Measurements from ENCODE around the gene MCEE. TPM values are rescaled to one million over a fixed set of nuclear protein-coding genes. Genes with fewer than 3 reads are reported as not detected.
A peak's percentile ranks its signal among the peaks of the same experiment; 100 is the strongest.
"Not testable (repeated sequence)": the region's sequence is repeated elsewhere in the genome, so short reads cannot be mapped to it uniquely, and the experiment has no call there.

MCEE gene
- polyA plus RNA-seq (2013, experiment 1 of 2) = 11.7 TPM
- 13.1 TPM for polyA plus RNA-seq (2013, experiment 2 of 2)

DNA sequence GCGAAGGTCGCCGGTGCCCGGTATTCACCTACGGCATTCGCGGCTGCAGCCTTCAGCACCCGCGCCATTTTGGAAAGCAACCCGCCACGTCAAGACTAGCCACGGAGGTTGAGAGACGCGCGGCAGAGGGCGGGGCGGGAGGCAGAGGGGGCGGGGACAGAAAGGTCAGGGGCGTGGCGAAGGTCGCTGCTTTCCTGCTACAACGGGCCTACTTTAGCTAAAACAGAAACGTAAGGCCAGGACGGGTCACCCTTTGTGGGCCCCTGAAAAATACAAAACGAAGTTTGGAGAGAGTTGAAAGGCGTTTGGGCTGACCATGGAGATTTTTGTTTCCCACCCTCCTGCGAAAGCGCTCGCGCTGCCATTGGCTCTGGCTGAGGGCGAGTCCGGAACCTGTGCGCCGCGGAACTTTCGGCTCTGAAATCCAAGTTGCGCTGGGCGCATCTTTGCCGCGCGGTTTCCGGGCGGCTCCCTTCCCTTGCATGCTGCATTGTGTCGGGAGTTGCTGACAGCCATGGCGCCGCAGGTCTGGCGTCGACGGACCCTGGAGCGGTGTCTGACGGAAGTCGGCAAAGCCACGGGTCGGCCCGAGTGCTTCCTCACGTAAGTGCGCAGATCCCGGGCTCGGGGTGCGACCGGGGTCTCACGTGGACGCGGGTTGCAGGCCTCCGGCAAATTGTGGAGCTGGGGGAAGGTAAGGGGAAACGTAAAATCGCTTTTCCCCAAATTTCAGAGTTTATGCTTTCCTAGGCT is at the start of gene MCEE, which contains the start of gene MPHOSPH10:
MCEE (minus strand) TSS at position 78 of the 753 bp plus-strand sequence; CDS start at position 68, 10 bp downstream.
MPHOSPH10 (plus strand) TSS at position 483 of the 753 bp plus-strand sequence; CDS start at position 515, 32 bp downstream.
- peaks cover 4% of the 10 kb centered on the region for H3K79me1 ChIP-seq (ENCODE audit: low read length)
- H2AK5ac ChIP-seq (ENCODE audit: low read length) = no peak within 1 kb of the TSS
- no CpG with 5 or more reads among the region's 67 CpGs for WGBS (ENCODE audit: extremely low coverage, insufficient coverage, low lambda C conversion rate)
- no peak within 1 kb of the TSS for H3K4ac ChIP-seq (ENCODE audit: low read depth, low read length)
- H3K56ac ChIP-seq (ENCODE audit: low read length) = peak within 1 kb of the TSS; percentile 96
- peaks cover 24% of the 10 kb centered on the region for H3K79me2 ChIP-seq (ENCODE audit: control insufficient read depth, insufficient read depth, low read length)
- H4K8ac ChIP-seq (ENCODE audit: low read depth, low read length) = no peak within 1 kb of the TSS
- H3K36me3 ChIP-seq (ENCODE audit: control insufficient read depth, insufficient read depth, low read length) = no peaks in the 10 kb centered on the region
- H2BK5ac ChIP-seq (ENCODE audit: low read length) = peak within 1 kb of the TSS; percentile 69
- no peak within 1 kb of the TSS for H2BK120ac ChIP-seq (ENCODE audit: low read depth, low read length)
- peak within 1 kb of the TSS; percentile 29 for H3K18ac ChIP-seq (ENCODE audit: low read length)
- H3K4me3 ChIP-seq (ENCODE audit: low read length) = peak within 1 kb of the TSS; percentile 86
- peak; percentile 96 for DNase-seq
- no peak within 1 kb of the TSS for H2BK15ac ChIP-seq (replicated peaks; ENCODE audit: low read depth)
- no peak within 1 kb of the TSS for H3K23ac ChIP-seq (ENCODE audit: low read length)
- H3K4me1 ChIP-seq (ENCODE audit: control insufficient read depth, low read depth, low read length) = peaks cover 2% of the 10 kb centered on the region
- no peaks in the 10 kb centered on the region for H3K27me3 ChIP-seq (ENCODE audit: insufficient read depth, low read length, poor library complexity)
- H3K4me2 ChIP-seq (ENCODE audit: low read length) = peak within 1 kb of the TSS; percentile 85
- peak within 1 kb of the TSS; percentile 96 for H3K9ac ChIP-seq (ENCODE audit: low read length)
- peak within 1 kb of the TSS; percentile 1 for H4K5ac ChIP-seq (ENCODE audit: low read length)
- H3K27ac ChIP-seq (ENCODE audit: low read depth, low read length) = peak within 1 kb of the TSS; percentile 42

- not testable (repeated sequence) for H3K79me1 ChIP-seq (ENCODE audit: low read length); H3K56ac ChIP-seq (ENCODE audit: low read length); H3K36me3 ChIP-seq (ENCODE audit: control insufficient read depth, insufficient read depth, low read length); H3K9ac ChIP-seq (ENCODE audit: low read length); H4K8ac ChIP-seq (ENCODE audit: low read depth, low read length); H3K79me2 ChIP-seq (ENCODE audit: control insufficient read depth, insufficient read depth, low read length); H3K18ac ChIP-seq (ENCODE audit: low read length); H4K5ac ChIP-seq (ENCODE audit: low read length); H3K4me2 ChIP-seq (ENCODE audit: low read length); H2BK15ac ChIP-seq (replicated peaks; ENCODE audit: low read depth); H3K4ac ChIP-seq (ENCODE audit: low read depth, low read length); H3K23ac ChIP-seq (ENCODE audit: low read length); H2BK120ac ChIP-seq (ENCODE audit: low read depth, low read length); H3K27me3 ChIP-seq (ENCODE audit: insufficient read depth, low read length, poor library complexity); H3K27ac ChIP-seq (ENCODE audit: low read depth, low read length); H2BK5ac ChIP-seq (ENCODE audit: low read length); DNase-seq; H3K4me1 ChIP-seq (ENCODE audit: control insufficient read depth, low read depth, low read length); H2AK5ac ChIP-seq (ENCODE audit: low read length); H3K4me3 ChIP-seq (ENCODE audit: low read length)
- WGBS (ENCODE audit: extremely low coverage, insufficient coverage, low lambda C conversion rate) = no CpG with 5 or more reads among the region's 8 CpGs
These were observed 48.8 kb upstream of the MCEE start for GRCh38 chr2:71178836-71179235.

DNA sequence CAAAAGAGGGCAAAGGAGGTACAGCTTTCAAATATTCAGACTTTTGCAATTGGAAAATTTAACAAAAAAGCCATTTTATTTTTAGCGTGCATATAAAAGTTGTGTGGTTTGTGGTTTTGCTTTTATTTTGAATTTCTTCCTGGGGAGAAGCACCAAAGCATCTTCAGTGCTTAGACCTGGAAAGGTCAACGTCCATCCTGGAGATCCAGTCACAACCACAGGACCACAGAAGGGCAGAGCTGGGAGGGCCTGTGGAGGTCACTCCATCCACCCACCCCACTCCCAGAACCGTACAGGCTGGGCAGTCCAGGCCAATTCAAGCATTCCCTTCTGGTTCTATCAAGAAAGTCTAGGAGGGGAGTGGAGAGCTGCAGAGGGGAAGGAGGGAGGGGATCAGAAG is 44.2 kb upstream of the MCEE start:
- H3K4ac ChIP-seq (ENCODE audit: low read depth, low read length) = no peak overlapping the region
- no peak for DNase-seq
- H3K79me1 ChIP-seq (ENCODE audit: low read length) = no peaks in the 10 kb centered on the region
- no CpG with 5 or more reads among the region's 3 CpGs for WGBS (ENCODE audit: extremely low coverage, insufficient coverage, low lambda C conversion rate)
- H3K4me3 ChIP-seq (ENCODE audit: low read length) = no peak overlapping the region
- no peak overlapping the region for H2BK5ac ChIP-seq (ENCODE audit: low read length)
- no peak overlapping the region for H2BK120ac ChIP-seq (ENCODE audit: low read depth, low read length)
- H3K4me2 ChIP-seq (ENCODE audit: low read length) = no peak overlapping the region
- no peak overlapping the region for H2BK15ac ChIP-seq (replicated peaks; ENCODE audit: low read depth)
- no peaks in the 10 kb centered on the region for H3K27me3 ChIP-seq (ENCODE audit: insufficient read depth, low read length, poor library complexity)
- no peak overlapping the region for H4K5ac ChIP-seq (ENCODE audit: low read length)
- H3K9ac ChIP-seq (ENCODE audit: low read length) = no peak overlapping the region
- no peak overlapping the region for H4K8ac ChIP-seq (ENCODE audit: low read depth, low read length)
- no peak overlapping the region for H3K18ac ChIP-seq (ENCODE audit: low read length)
- no peak overlapping the region for H3K27ac ChIP-seq (ENCODE audit: low read depth, low read length)
- H3K79me2 ChIP-seq (ENCODE audit: control insufficient read depth, insufficient read depth, low read length) = no peaks in the 10 kb centered on the region
- H3K4me1 ChIP-seq (ENCODE audit: control insufficient read depth, low read depth, low read length) = peaks cover 5% of the 10 kb centered on the region
- H3K36me3 ChIP-seq (ENCODE audit: control insufficient read depth, insufficient read depth, low read length) = no peaks in the 10 kb centered on the region
- no peak overlapping the region for H3K56ac ChIP-seq (ENCODE audit: low read length)
- H3K23ac ChIP-seq (ENCODE audit: low read length) = no peak overlapping the region
- no peak overlapping the region for H2AK5ac ChIP-seq (ENCODE audit: low read length)

- Histone ChIP-seq H4K5ac (ENCODE audit: low read length) (no peak overlapping the region), H3K79me1 (ENCODE audit: low read length) (no peaks in the 10 kb centered on the region)
These were observed 43.1 kb upstream of the MCEE start for GRCh38 chr2:71173096-71173495.

DNA sequence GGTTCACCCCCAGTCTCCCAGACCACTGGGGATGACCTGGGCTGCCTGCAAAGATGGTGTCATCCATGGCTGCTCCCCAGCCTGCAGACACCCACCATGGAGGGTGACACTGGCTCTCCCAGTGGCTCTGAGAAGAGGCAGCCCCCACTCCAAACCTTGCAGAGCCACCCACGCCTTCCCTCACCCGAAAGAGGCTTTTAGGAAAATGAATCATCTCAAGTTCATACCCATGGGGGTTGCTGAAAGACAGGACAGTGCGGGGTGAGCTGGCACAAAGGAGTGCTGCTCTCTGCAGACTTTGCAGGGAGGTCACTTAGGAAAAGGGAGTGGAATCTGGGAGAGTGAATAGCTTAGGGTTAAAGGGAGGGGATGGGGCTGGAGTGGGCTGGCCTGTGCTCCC is 36.8 kb upstream of the MCEE start:
- no peak overlapping the region for H3K23ac ChIP-seq (ENCODE audit: low read length)
- no peak overlapping the region for H2AK5ac ChIP-seq (ENCODE audit: low read length)
- H2BK15ac ChIP-seq (replicated peaks; ENCODE audit: low read depth) = no peak overlapping the region
- H3K4me1 ChIP-seq (ENCODE audit: control insufficient read depth, low read depth, low read length) = no peaks in the 10 kb centered on the region
- no peaks in the 10 kb centered on the region for H3K27me3 ChIP-seq (ENCODE audit: insufficient read depth, low read length, poor library complexity)
- no peak overlapping the region for H3K27ac ChIP-seq (ENCODE audit: low read depth, low read length)
- no peaks in the 10 kb centered on the region for H3K36me3 ChIP-seq (ENCODE audit: control insufficient read depth, insufficient read depth, low read length)
- no peak overlapping the region for H2BK120ac ChIP-seq (ENCODE audit: low read depth, low read length)
- no peak overlapping the region for H3K4me3 ChIP-seq (ENCODE audit: low read length)
- H4K8ac ChIP-seq (ENCODE audit: low read depth, low read length) = no peak overlapping the region
- no peak overlapping the region for H3K4ac ChIP-seq (ENCODE audit: low read depth, low read length)
- H3K56ac ChIP-seq (ENCODE audit: low read length) = no peak overlapping the region
- no peak overlapping the region for H3K4me2 ChIP-seq (ENCODE audit: low read length)
- no CpG with 5 or more reads among the region's 3 CpGs for WGBS (ENCODE audit: extremely low coverage, insufficient coverage, low lambda C conversion rate)
- DNase-seq = no peak
- H4K5ac ChIP-seq (ENCODE audit: low read length) = no peak overlapping the region
- no peak overlapping the region for H3K9ac ChIP-seq (ENCODE audit: low read length)
- H3K79me2 ChIP-seq (ENCODE audit: control insufficient read depth, insufficient read depth, low read length) = no peaks in the 10 kb centered on the region
- H3K79me1 ChIP-seq (ENCODE audit: low read length) = no peaks in the 10 kb centered on the region
- H3K18ac ChIP-seq (ENCODE audit: low read length) = no peak overlapping the region
- no peak overlapping the region for H2BK5ac ChIP-seq (ENCODE audit: low read length)

More at GRCh38 chr2:71173096-71173495, 43.1 kb upstream of the MCEE start:
- H3K18ac ChIP-seq (ENCODE audit: low read length) = no peak overlapping the region
- WGBS (ENCODE audit: extremely low coverage, insufficient coverage, low lambda C conversion rate) = no CpG with 5 or more reads among the region's 1 CpG
- H3K23ac ChIP-seq (ENCODE audit: low read length) = no peak overlapping the region
- H2BK5ac ChIP-seq (ENCODE audit: low read length) = no peak overlapping the region
- no peaks in the 10 kb centered on the region for H3K27me3 ChIP-seq (ENCODE audit: insufficient read depth, low read length, poor library complexity)
- H3K4me3 ChIP-seq (ENCODE audit: low read length) = no peak overlapping the region
- no peak overlapping the region for H3K56ac ChIP-seq (ENCODE audit: low read length)
- H3K36me3 ChIP-seq (ENCODE audit: control insufficient read depth, insufficient read depth, low read length) = no peaks in the 10 kb centered on the region
- no peak overlapping the region for H2BK120ac ChIP-seq (ENCODE audit: low read depth, low read length)
- peaks cover 5% of the 10 kb centered on the region for H3K4me1 ChIP-seq (ENCODE audit: control insufficient read depth, low read depth, low read length)
- H3K4me2 ChIP-seq (ENCODE audit: low read length) = no peak overlapping the region
- no peak overlapping the region for H3K9ac ChIP-seq (ENCODE audit: low read length)
- no peak overlapping the region for H3K4ac ChIP-seq (ENCODE audit: low read depth, low read length)
- H2BK15ac ChIP-seq (replicated peaks; ENCODE audit: low read depth) = no peak overlapping the region
- DNase-seq = no peak
- no peak overlapping the region for H3K27ac ChIP-seq (ENCODE audit: low read depth, low read length)
- H4K8ac ChIP-seq (ENCODE audit: low read depth, low read length) = no peak overlapping the region
- no peak overlapping the region for H2AK5ac ChIP-seq (ENCODE audit: low read length)
- H3K79me2 ChIP-seq (ENCODE audit: control insufficient read depth, insufficient read depth, low read length) = no peaks in the 10 kb centered on the region
